AG08395 (cell line): ENCODE results near the gene CRYAB.
"Not testable (repeated sequence)": the region's sequence is repeated elsewhere in the genome, so short reads cannot be mapped to it uniquely, and the experiment has no call there.

ENCODE experiments used
- DNase-seq: peaks from one replicate; pipeline ENCODE4 v3.0.0; 2012; ENCODE audit warnings: mixed read lengths, low spot score

Gene CRYAB

DNA sequence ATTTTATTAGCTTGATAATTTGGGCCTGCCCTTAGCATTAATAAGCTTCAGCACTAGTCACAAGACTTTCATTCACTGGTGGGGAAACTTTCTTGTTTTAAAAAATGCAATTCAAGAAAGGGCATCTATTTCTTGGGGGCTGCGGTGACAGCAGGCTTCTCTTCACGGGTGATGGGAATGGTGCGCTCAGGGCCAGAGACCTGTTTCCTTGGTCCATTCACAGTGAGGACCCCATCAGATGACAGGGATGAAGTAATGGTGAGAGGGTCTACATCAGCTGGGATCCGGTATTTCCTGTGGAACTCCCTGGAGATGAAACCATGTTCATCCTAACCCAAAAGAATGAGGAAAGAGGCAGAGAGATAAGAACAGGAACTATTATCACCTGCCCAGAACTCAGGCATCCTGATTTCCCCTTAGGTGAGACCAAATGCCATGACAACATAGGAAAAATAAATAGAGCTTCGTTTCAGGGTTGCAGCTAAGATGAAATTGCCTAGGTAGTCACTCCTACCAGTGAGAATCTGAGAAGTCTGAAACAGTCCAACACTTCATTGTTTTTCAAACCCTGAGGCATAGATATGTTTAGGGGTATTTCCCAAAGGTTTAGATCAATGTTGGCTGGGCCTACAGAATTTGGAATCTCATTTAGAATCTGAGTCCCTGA, 2.8 kb downstream of the CRYAB start:
- no peak for DNase-seq

DNA sequence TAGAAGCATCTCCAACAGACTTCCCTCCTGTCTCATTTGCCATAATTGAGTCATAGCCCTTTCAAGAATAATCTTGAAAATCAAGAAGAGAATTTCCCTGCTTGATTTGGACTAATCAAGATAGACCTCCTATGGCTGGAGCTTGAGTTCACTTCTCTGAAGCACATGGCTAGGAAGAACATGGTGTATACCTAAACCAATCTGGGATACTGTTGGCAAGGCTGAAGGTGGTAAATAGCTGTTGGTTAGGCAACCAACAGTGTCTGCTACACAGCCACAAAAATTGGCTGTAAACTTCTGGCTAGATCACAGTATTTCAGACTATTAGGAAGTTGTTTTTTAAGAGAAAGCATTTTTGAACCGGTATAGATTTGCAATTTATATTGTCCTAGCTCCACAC, 4.9 kb downstream of the CRYAB start:
- DNase-seq = no peak

DNA sequence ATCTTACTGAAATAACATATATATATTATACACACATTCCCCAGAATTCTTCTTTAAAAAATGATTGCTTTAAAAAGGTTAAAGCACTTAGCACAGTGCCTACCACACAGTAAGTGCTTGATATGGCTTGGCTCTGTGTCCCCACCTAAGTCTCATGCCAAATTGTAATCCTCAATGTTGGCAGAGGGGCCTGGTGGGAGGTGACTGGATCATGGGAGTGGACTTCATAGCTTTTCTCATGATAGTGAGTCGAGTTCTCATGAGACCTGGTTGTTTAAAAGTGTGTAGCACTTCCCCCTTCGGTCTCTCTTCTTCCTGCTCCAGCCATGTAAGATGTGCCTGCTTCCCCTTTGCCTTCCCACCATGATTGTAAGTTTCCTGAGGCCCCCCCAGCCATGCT, 6.2 kb downstream of the CRYAB start:
- DNase-seq = no peak

DNA sequence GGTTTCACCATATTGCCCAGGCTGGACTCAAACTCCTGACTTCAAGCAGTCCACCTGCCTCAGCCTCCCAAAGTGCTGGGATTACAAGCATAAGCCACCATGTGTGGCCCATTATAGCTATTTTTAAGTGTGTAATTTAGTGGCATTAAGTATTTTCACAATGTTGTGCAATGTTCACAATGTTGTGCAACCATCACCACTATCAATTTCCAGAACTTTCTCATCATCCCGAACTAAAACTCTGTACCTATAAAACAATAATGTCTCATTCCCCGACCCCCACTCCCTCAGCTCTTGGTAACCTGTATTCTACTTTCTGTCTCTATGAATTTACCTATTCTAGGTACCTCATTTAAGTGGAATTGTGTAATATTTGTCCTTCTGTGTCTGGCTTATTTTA, 24.7 kb downstream of the CRYAB start:
- no peak for DNase-seq

DNA sequence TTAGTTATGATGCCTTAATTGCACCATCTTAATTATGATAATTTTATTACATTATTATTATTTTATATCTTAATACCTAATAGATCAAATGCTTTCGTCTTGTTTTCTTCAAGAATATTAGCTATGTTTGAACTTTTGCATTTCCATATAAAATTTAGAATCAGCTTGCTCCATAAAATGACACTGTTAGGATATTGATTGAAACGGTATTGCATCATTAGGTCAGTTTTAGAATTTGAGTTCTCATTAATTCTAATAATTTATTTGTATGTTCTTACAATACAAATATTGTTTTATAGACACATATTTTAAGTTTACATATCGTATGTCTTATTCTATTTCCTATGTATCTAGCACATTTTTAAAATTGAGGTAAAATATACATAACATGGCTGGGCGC, 25.5 kb downstream of the CRYAB start:
- DNase-seq = no peak

DNA sequence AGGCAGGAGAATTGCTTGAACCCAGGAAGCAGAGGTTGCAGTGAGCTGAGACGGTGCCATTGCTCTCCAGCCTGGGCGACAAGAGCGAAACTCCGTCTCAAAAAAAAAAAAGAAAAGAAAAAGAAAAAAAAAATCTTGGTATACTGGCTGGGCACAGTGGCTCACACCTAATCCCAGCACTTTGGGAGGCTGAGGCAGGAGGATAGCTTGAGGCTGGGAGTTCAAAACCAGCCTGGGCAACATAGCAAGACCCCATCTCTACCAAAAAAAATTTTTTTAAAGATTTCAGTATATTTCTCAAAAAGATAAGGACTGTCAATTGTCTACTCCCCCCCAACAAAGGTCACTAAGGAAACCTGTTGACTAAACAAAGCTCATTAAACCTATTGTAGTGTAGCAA, 26.5 kb downstream of the CRYAB start:
- not testable (repeated sequence) for DNase-seq

DNA sequence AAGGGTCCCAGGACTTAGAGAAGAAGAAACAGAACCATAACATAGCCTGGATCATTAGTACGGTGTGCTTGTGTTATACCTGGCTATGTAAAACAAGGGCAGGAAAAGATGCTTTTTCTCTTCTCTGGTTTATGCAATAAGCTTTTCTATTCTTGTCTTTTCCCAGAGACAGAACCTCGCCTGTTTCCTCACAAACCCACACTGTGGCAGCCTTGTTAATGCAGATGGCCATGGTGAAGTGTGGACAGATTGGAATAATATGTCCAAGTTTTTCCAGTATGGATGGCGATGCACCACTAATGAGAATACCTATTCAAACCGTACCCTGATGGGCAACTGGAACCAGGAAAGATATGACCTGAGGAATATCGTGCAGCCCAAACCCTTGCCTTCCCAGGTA, 29.4 kb downstream of the CRYAB start:
- no peak for DNase-seq

DNA sequence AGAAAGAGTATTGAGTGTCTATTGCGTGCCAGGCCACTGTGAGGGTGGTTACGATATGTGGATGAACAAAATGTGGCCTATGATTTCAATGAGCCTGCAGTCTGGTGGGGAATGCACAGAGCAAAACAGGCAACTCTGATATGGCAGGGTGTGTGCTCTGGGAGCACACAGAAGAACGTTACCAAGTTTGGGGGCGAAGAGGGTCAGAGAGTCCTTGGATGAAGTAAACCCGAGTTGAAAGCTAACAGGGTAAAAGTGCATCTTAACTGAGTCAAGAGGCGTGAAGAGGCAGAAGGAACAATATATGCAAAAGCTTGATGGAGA, 32.0 kb downstream of the CRYAB start:
- DNase-seq = peak; percentile 5

DNA sequence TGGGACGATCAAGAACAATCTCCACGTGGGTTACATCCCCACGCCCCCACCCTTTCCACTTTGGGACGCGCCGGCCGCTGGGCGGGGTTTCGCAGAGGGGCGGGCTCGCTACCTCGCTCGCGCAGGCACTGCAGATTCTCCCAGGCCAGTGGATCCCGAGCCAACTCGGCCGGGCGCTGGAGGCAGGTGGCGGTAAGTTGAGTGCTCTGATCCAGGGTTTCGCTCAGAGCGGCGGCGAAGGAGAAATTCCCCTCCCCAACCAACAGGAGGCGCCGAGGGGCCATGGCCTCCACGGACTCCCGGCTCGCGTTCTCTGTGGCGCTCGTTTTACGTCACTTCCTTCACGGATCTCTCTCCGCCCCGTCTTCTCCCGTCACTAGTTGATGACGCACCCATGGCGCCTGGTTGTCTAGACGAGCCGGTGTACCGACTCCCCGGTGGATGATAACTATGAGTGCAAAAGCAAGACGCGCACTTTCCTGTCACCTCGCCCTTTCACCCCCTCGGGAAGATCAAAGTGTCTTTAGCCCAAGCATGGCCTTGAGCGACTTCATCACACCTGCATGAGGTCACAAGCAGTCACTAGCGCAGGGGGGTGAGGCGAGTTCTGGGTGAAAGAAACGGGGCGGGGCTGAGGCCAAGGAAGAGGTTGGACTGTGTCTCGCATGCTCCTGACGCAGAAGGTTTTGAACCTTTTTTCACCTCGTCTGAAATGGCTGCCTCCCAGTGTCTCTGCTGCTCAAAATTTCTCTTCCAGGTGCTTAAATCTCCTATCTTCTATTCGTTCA, 32.5 kb downstream of the CRYAB start, which contains the start of the genes CFAP68 and FDXACB1:
CFAP68 (plus strand) TSS at position 693 of the 788 bp plus-strand sequence; CDS start at position 713, 20 bp downstream.
FDXACB1 (minus strand) TSS at position 317 of the 788 bp plus-strand sequence; CDS start at position 284, 33 bp downstream.
- peak; percentile 97 for DNase-seq

DNA sequence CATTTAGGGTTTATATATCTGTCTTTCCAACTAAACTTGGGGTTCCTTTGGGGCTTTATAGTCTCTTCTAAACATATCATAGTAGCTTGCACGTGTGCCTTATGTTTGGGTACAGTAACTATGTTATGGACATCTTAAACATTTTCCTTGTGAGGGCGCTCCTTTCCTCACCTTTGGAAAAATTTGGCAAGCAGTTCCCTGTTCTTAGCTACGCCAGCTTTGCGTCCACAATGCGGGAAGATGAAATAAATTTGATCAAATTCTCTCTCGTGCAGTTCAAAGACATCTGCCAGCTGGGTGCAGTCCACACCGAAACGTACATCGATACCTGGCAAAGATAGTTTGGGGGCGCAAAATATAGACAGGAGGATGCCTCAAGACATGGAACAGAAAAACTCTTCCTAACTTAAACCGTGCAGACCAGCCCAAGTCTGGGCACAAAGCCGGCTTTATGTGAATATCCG, 33.2 kb downstream of the CRYAB start:
- DNase-seq = no peak

DNA sequence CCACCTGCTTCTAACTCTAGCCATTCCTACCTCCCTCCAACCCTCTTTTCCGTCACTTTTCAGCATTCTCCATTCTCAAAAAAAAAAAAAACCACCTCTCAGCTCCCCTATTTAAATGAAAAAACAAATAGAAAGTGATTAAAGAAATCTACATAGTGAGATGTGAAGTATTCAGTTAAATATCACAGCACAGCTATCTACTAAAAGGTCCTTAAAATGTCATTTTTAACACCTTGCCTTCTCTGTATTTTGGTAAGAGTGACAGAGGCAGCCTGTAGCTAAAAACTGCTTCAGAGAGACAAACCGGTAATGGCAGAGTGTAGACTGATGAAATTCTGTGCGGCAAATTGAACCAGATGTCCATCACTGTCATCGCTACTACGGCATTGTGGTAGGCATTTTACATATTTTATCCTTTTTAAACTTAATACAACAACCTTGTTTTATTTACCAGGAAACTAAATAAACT, 39.8 kb downstream of the CRYAB start:
- DNase-seq = peak; percentile 13

DNA sequence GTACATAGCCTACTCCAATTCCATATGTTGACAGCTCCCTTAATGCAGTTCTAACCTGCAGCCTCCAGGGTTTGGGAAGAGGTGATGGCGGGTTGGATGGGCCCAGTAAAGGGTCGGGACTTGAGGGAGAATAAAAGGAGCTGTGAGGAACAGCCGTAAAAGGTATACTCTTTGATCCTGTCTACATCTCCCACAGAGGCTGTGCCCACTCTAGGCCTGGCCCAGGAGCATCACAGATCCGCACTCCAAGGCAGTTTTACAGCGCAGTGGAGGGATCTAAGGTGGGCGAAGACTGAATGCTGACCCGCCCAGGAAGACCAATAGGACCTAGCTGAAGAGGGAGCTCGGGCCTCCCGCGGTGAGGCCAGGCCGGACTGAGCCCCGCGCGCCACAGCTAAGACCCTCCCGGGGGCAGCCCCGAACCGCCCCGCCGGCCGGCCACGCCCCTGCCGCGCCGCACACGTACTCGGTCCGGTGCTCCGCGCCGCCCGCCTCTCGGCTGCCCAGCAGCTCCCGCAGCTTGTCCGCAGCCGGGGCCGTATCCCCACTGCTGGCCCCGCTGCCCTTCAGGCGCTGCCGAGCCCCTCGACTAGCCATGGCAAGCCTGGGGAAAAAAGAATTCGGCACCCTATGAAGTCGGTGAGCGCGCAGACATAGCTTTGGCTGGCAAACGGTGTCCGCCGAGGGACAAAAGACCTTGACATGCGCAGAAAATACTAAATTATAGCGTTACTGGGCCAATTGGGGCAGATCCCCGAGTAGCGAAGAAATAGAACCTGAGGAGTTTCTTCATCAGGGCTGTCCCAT, 40.5 kb downstream of the CRYAB start, which contains the start of gene ALG9:
ALG9 (minus strand) TSS at position 696 of the 807 bp plus-strand sequence; CDS start at position 597, 99 bp downstream.
- peak; percentile 89 for DNase-seq

DNA sequence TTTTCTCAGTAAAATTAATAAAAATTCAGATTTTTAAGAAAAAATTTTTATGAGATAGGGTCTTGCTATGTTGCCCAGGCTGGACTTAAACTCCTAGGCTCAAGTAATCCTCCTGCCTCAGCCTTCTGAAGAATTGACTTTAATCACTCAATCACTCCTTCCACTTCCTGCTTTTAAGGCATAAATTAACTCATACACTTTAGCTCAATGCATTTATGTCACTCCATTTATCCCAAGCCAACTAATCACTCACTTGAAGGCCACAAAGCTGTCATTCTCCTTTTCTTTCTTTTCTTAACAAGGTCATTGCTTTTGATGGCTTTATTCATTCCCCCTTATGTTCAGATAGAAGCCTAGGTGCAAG, 41.1 kb downstream of the CRYAB start:
- DNase-seq = no peak

DNA sequence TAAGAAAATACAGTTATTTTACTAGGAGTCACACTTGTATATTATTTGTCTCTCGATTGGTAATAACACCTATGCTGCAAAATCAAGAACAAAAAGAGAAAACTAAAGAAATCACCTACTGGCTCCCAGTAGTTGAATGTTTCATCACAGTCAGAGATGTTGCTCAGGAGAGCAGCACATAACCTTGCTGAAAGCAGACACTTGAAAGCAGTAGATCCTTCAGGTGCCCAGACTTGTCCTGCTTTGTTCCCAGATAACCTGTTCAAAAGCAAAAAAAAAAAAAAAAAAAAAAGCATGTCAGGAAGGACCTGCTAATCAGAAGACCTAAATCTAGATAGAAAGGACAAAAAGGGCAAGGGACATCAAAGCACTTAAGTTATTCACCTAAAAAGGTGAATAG, 41.5 kb downstream of the CRYAB start:
- DNase-seq = no peak

DNA sequence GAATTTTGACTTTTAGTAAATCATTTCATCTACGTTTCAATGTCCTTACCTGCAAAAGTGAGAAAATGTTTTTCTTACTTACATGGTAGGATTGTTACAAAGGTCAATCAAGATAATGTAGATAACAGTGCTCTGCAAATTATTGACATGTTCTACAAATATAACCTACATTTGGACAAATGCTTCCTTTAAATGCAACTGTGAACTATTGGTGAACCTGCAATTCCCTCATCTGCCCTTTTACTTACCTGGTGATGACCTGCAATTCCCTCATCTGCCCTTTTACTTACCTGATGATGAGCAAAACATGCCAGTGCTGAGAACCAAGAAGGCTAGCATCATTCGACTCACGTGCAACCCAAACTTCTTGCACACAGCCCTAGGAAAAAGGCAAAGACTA, 51.3 kb downstream of the CRYAB start:
- no peak for DNase-seq
